ENCODE results near the gene BTG4. TPM values are rescaled to one million over a fixed set of nuclear protein-coding genes. Genes with fewer than 3 reads are reported as not detected.

Gene BTG4
- total and polyA plus RNA-seq, 2 donors (not counting 3 experiments of a cell fraction or from before 2014, with no cell fraction given): not detected

GRCh38 chr11:111448414-111448813 lies 63.8 kb downstream of the BTG4 start:
- no peak for FAIRE-seq
- H3K27ac ChIP-seq (ENCODE audit: insufficient read depth, low read depth, low read length): no peak overlapping the region
- no peak for TF ChIP-seq POLR2AphosphoS5 (IDR thresholded peaks at IDR 0.05; ENCODE audit: insufficient read depth, low read depth, low read length)
- no peak for TF ChIP-seq EZH2 (IDR thresholded peaks at IDR 0.05; ENCODE audit: borderline replicate concordance, low read depth, low read length, severe bottlenecking)
- no peak for TF ChIP-seq POLR2A (IDR thresholded peaks at IDR 0.05; ENCODE audit: low read depth, low read length)
- H3K9me3 ChIP-seq (replicated peaks; ENCODE audit: control insufficient read depth, insufficient read depth, low read length): no peaks in the 10 kb centered on the region
- intact Hi-C loops (cut with micrococcal nuclease) (loop anchor here (10.0 kb wide), 1 partner anchor 984 kb away; no protein-coding TSS in a partner anchor), dilution Hi-C loops (cut with MboI; ENCODE audit: extremely low pct_ligation_motif_present, low sequenced_read_pairs) (no loop called here)
- no peak overlapping the region for H3K4me3 ChIP-seq (replicated peaks in 1 of 3; ENCODE audit: insufficient read depth in 1 of 3, low read depth in 1 of 3, low read length in 3 of 3)
- H3K27me3 ChIP-seq (ENCODE audit: control insufficient read depth in 2 of 2, insufficient read depth in 2 of 2, low read length in 2 of 2): no peaks in the 10 kb centered on the region
- H2AFZ ChIP-seq (ENCODE audit: low read depth, low read length): no peak overlapping the region
- peaks cover 3% of the 10 kb centered on the region for H3K4me1 ChIP-seq (ENCODE audit: control insufficient read depth, extremely low read depth, insufficient read depth, low read length)
- DNase-seq (ENCODE audit: low read depth, low spot score): no peak
- no TSS peak for BruUV-seq (replicated peaks)
- H4K20me1 ChIP-seq (replicated peaks; ENCODE audit: control insufficient read depth, extremely low read depth, insufficient read depth, low read length): no peaks in the 10 kb centered on the region
- ChIA-PET POLR2A (no interaction called here), CTCF (interaction anchor here (3.8 kb wide), 1 partner anchor 165 kb away, joined by 93 read pairs; no protein-coding TSS in a partner anchor)
- H3K36me3 ChIP-seq (ENCODE audit: control insufficient read depth in 2 of 2, extremely low read depth in 1 of 2, insufficient read depth in 2 of 2, low read length in 2 of 2): no peaks in the 10 kb centered on the region
- no peaks in the 10 kb centered on the region for H3K9me1 ChIP-seq (replicated peaks; ENCODE audit: control insufficient read depth, extremely low read depth, insufficient read depth, low read length)
- no peak overlapping the region for H3K9ac ChIP-seq (replicated peaks; ENCODE audit: extremely low read depth, insufficient read depth, low read length)
- H3K79me2 ChIP-seq (ENCODE audit: control insufficient read depth, insufficient read depth, low read length): no peaks in the 10 kb centered on the region
- no peak overlapping the region for H3K4me2 ChIP-seq (ENCODE audit: insufficient read depth, low read length)

GRCh38 chr11:111447931-111448330 lies 64.3 kb downstream of the BTG4 start:
- Histone ChIP-seq H3K9ac (replicated peaks; ENCODE audit: extremely low read depth, insufficient read depth, low read length) (no peak overlapping the region), H3K9me3 (replicated peaks; ENCODE audit: control insufficient read depth, insufficient read depth, low read length) (no peaks in the 10 kb centered on the region), H3K27me3 (ENCODE audit: control insufficient read depth in 2 of 2, insufficient read depth in 2 of 2, low read length in 2 of 2) (no peaks in the 10 kb centered on the region), H3K79me2 (ENCODE audit: control insufficient read depth, insufficient read depth, low read length) (no peaks in the 10 kb centered on the region), H3K4me3 (replicated peaks in 1 of 3; ENCODE audit: insufficient read depth in 1 of 3, low read depth in 1 of 3, low read length in 3 of 3) (no peak overlapping the region), H3K9me1 (replicated peaks; ENCODE audit: control insufficient read depth, extremely low read depth, insufficient read depth, low read length) (no peaks in the 10 kb centered on the region), H3K36me3 (ENCODE audit: control insufficient read depth in 2 of 2, extremely low read depth in 1 of 2, insufficient read depth in 2 of 2, low read length in 2 of 2) (no peaks in the 10 kb centered on the region), H4K20me1 (replicated peaks; ENCODE audit: control insufficient read depth, extremely low read depth, insufficient read depth, low read length) (no peaks in the 10 kb centered on the region), H3K4me1 (ENCODE audit: control insufficient read depth, extremely low read depth, insufficient read depth, low read length) (peaks cover 3% of the 10 kb centered on the region), H2AFZ (ENCODE audit: low read depth, low read length) (no peak overlapping the region), H3K27ac (ENCODE audit: insufficient read depth, low read depth, low read length) (no peak overlapping the region), H3K4me2 (ENCODE audit: insufficient read depth, low read length) (no peak overlapping the region)
- intact Hi-C loops (cut with micrococcal nuclease): loop anchor here (2.0 to 10.0 kb wide), 2 partner anchors 217 to 983 kb away; no protein-coding TSS in a partner anchor
- dilution Hi-C loops (cut with MboI; ENCODE audit: extremely low pct_ligation_motif_present, low sequenced_read_pairs): no loop called here
- ChIA-PET POLR2A (no interaction called here), CTCF (interaction anchor here (1.9 to 3.8 kb wide), 3 partner anchors 12 to 164 kb away, joined by 8 to 93 read pairs (median 13); no protein-coding TSS in a partner anchor)
- no TSS peak for BruUV-seq (replicated peaks)
- FAIRE-seq (no peak), DNase-seq (ENCODE audit: low read depth, low spot score) (no peak)
- no peak for TF ChIP-seq JUN (IDR thresholded peaks at IDR 0.05; ENCODE audit: borderline replicate concordance, insufficient read depth, insufficient read length, low read depth)
